K562 (cell line): ENCODE measurements around the gene CAMK1D. TPM values are rescaled to one million over a fixed set of nuclear protein-coding genes. Genes with fewer than 3 reads are reported as not detected.

ENCODE experiments used
- ATAC-seq: fragments of 200-7000 bp; cut with Tn5 transposase; 3 replicates; pipeline ENCODE4 v1.9.1; 2020; ENCODE audit warnings: moderate library complexity
- BruUV-seq: library from RNA; stranded (reverse); fragments of 400-500 nt; replicated peaks from 2 replicates; lab custom pipeline; 2021; lab: Mats Ljungman, UMichigan
- CTCF ChIA-PET: fragments of 300-600 bp; formaldehyde crosslinking; extraction: SDS; loops from one replicate; lab custom pipeline; 2021; ENCODE audit warnings: low intra/inter-chr PET ratio; lab: Yijun Ruan, JAX
- POLR2A ChIA-PET: fragments of 300-600, 350-650 bp; sonication (Branson Sonifier 250); formaldehyde crosslinking; extraction: SDS; loops from one replicate; lab custom pipeline; 2021; ENCODE audit warnings: antibody characterized with exemption, inconsistent platforms; lab: Yijun Ruan, JAX
- DNase-seq, 4 experiments: peaks; one replicate each; pipeline versions ENCODE4 v3.0.0 to v3.0.0-alpha.2; 2011 to 2018; ENCODE audit warnings: low spot score in 3 of 4, mixed read lengths in 3 of 4; ENCODE audit errors: extremely low read depth in 1 of 4
- FAIRE-seq: peaks from 2 replicates; lab custom pipeline; 2011; peaks lifted over from hg19 to GRCh38; lab: Jason Lieb, UNC
- H2AFZ ChIP-seq: 2 replicates; pipeline ENCODE4 v1.6.0; 2011; ENCODE audit warnings: low read depth, low read length, control low read depth, inconsistent platforms
- H3K27ac ChIP-seq: fragments of 200-600 bp; 3 replicates; pipeline ENCODE4 v1.8.0; 2011; ENCODE audit warnings: low read depth, mild to moderate bottlenecking, control low read depth, inconsistent platforms, low read length, moderate library complexity, mixed read lengths; ENCODE audit errors: extremely low read depth
- H3K27me3 ChIP-seq, 2 experiments: fragments of 300-600 bp in 1 of 2; 2 replicates in 1 of 2; 3 replicates in 1 of 2; pipeline versions ENCODE4 v1.6.0 to v1.8.0; 2011; ENCODE audit warnings: inconsistent platforms in 2 of 2, low read length in 2 of 2, mild to moderate bottlenecking in 1 of 2, mixed read lengths in 1 of 2, moderate library complexity in 1 of 2; ENCODE audit not compliant: control insufficient read depth in 2 of 2, insufficient read depth in 2 of 2
- H3K36me3 ChIP-seq: fragments of 300-600 bp; 3 replicates; pipeline ENCODE4 v1.8.0; 2011; ENCODE audit warnings: mild to moderate bottlenecking, low read length, inconsistent platforms; ENCODE audit not compliant: control insufficient read depth, insufficient read depth
- H3K4me1 ChIP-seq, 2 experiments: fragments of 200-600 bp in 1 of 2; replicated peaks in 1 of 2; 2 replicates in 1 of 2; 3 replicates in 1 of 2; pipeline versions ENCODE4 v1.5.1 to v1.8.0; 2011; ENCODE audit warnings: inconsistent platforms in 2 of 2, low read length in 2 of 2, mild to moderate bottlenecking in 1 of 2, mixed read lengths in 1 of 2, moderate library complexity in 1 of 2; ENCODE audit not compliant: control insufficient read depth in 2 of 2, insufficient read depth in 2 of 2
- H3K4me2 ChIP-seq: 2 replicates; pipeline ENCODE4 v1.6.1; 2011; ENCODE audit warnings: low read length, control low read depth, inconsistent platforms, mixed read lengths; ENCODE audit not compliant: insufficient read depth
- H3K4me3 ChIP-seq: fragments of 200-600 bp; sonication (generic), shearing (Covaris generic); 2 replicates; pipeline ENCODE4 v1.5.1; 2016; ENCODE audit warnings: control low read depth, inconsistent platforms
- H3K79me2 ChIP-seq: fragments of 200-600 bp; 3 replicates; pipeline ENCODE4 v1.8.0; 2011; ENCODE audit warnings: low read length, inconsistent platforms; ENCODE audit not compliant: control insufficient read depth, insufficient read depth
- H3K9ac ChIP-seq, 2 experiments: 2 replicates each; pipeline versions ENCODE4 v1.6.0 to v1.6.1; 2011; ENCODE audit warnings: low read depth in 2 of 2, low read length in 2 of 2, control low read depth in 1 of 2, inconsistent platforms in 1 of 2, mild to moderate bottlenecking in 1 of 2, mixed read lengths in 1 of 2; ENCODE audit not compliant: insufficient read depth in 1 of 2
- H3K9me1 ChIP-seq: one replicate; pipeline ENCODE4 v1.6.0; 2011; ENCODE audit warnings: inconsistent platforms, mild to moderate bottlenecking, low read length, moderate library complexity; ENCODE audit not compliant: control insufficient read depth, insufficient read depth
- H3K9me3 ChIP-seq: replicated peaks from 2 replicates; pipeline ENCODE4 v1.5.1; 2011; ENCODE audit warnings: low read depth, low read length, inconsistent platforms; ENCODE audit not compliant: control insufficient read depth, insufficient read depth
- H4K20me1 ChIP-seq: replicated peaks from 2 replicates; pipeline ENCODE4 v1.6.1; 2011; ENCODE audit warnings: low read length, inconsistent platforms, mixed read lengths; ENCODE audit not compliant: control insufficient read depth, insufficient read depth
- ARHGAP35 ChIP-seq: fragments of 450-650 bp; IDR thresholded peaks from 2 replicates; pipeline ENCODE4 v1.6.1; 2018; ENCODE audit not compliant: partially characterized antibody
- CBFA2T3 ChIP-seq: fragments of 450-650 bp; IDR thresholded peaks from 2 replicates; pipeline ENCODE4 v1.6.1; 2017
- CHD1 ChIP-seq: fragments of 200-600 bp; sonication (generic); IDR thresholded peaks from one replicate; pipeline ENCODE4 v1.6.1; 2012; ENCODE audit warnings: mild to moderate bottlenecking, moderate library complexity, low read length, inconsistent platforms
- CREBBP ChIP-seq: IDR thresholded peaks from one replicate; pipeline ENCODE4 v1.6.1; 2012; ENCODE audit warnings: low read depth, mild to moderate bottlenecking, control low read depth, inconsistent platforms, low read length
- MCM3 ChIP-seq: fragments of 450-650 bp; IDR thresholded peaks from 2 replicates; pipeline ENCODE4 v1.6.1; 2016
- MYNN ChIP-seq, 2 experiments: sonication (generic); formaldehyde crosslinking in 1 of 2; IDR thresholded peaks; 2 replicates each; pipeline versions ENCODE4 v1.5.0 to v1.6.1; 2016 to 2020; ENCODE audit warnings: antibody characterized with exemption in 1 of 2, missing genetic modification reagents in 1 of 2
- PHB ChIP-seq: fragments of 250-450 bp; sonication (Bioruptor Pico); IDR thresholded peaks from 2 replicates; pipeline ENCODE4 v1.5.0; 2021
- RFX7 ChIP-seq: fragments of 250-450 bp; sonication (Bioruptor Pico); IDR thresholded peaks from 2 replicates; pipeline ENCODE4 v1.5.1; 2021; ENCODE audit warnings: mild to moderate bottlenecking
- SOX6 ChIP-seq: fragments of 450-650 bp; IDR thresholded peaks from 2 replicates; pipeline ENCODE4 v1.6.1; 2014; ENCODE audit warnings: mild to moderate bottlenecking
- ZNF589 ChIP-seq: fragments of 200-800 bp; sonication (Bioruptor generic); IDR thresholded peaks from 2 replicates; pipeline ENCODE4 v1.6.1; 2016; ENCODE audit warnings: low read depth, missing genetic modification characterization, missing compliant biosample characterization
- ZNF778 ChIP-seq: fragments of 450-650 bp; formaldehyde crosslinking; IDR thresholded peaks from 2 replicates; pipeline ENCODE4 v1.4.0; 2020; ENCODE audit warnings: mild to moderate bottlenecking, moderate library complexity
- WGBS: fragments of 100-300 bp; shearing (Covaris generic); methylation state at CpG from one replicate; pipeline ENCODE4 v1.1.6; 2016; ENCODE audit warnings: low coverage, mixed read lengths; ENCODE audit not compliant: insufficient coverage; ENCODE audit errors: missing lambda C conversion rate; 5-methylcytosine and 5-hydroxymethylcytosine counted together
- in situ Hi-C: fragments of 300-500 bp; cut with MboI; formaldehyde crosslinking; loops from 4 replicates; pipeline ENCODE4 v1.15.0; 2018; ENCODE audit warnings: inconsistent platforms, mixed read lengths
- intact Hi-C: fragments of 100-400 bp; cut with micrococcal nuclease; formaldehyde crosslinking; loops from 2 replicates; pipeline ENCODE4 v1.14.2; 2022
- polyA plus RNA-seq, 8 experiments: library from polyadenylated mRNA; depleted of rRNA in 4 of 8; stranded (reverse) in 5 of 8; unstranded in 3 of 8; fragments of >200 nt; fragmentation: Nextera tagmentation in 2 of 8; fragmentation: Illumina TruSeq in 1 of 8; extraction: Ambion mirVana in 2 of 8; extraction: Trizol in 1 of 8; gene quantifications; 2 replicates each; pipeline versions ENCODE4 v1.2.1 to v1.2.3, GENCODE V29; 2011 to 2014; ENCODE audit warnings: inconsistent platforms in 1 of 8, missing spikeins in 1 of 8
- total RNA-seq, 7 experiments: library from RNA; depleted of rRNA in 6 of 7; stranded (reverse); fragments of >200 nt in 6 of 7; fragmentation: Illumina TruSeq in 2 of 7; extraction: Trizol in 2 of 7; gene quantifications; 2 replicates each; pipeline versions ENCODE4 v1.2.1 to v1.2.3, GENCODE V29; 2011 to 2021; ENCODE audit warnings: low replicate concordance in 1 of 7
- TF ChIP-seq, protein P1 (sequence below): sonication (generic); formaldehyde crosslinking; IDR thresholded peaks from 2 replicates; pipeline ENCODE4 v1.8.0; 2022; ENCODE audit warnings: missing genetic modification reagents, mild to moderate bottlenecking, moderate library complexity, borderline replicate concordance
- TF ChIP-seq, protein P2 (sequence below): fragments of 250-450 bp; sonication (Bioruptor Pico); IDR thresholded peaks from 2 replicates; pipeline ENCODE4 v1.4.0; 2020; ENCODE audit warnings: mild to moderate bottlenecking, moderate library complexity

The CAMK1D gene
- total and polyA plus RNA-seq, 9 of the 15 experiments (the other 6 are each of a cell fraction or from before 2014, with no cell fraction given) = 0.12 to 0.24 (median 0.20) TPM; not detected in 5

DNA sequence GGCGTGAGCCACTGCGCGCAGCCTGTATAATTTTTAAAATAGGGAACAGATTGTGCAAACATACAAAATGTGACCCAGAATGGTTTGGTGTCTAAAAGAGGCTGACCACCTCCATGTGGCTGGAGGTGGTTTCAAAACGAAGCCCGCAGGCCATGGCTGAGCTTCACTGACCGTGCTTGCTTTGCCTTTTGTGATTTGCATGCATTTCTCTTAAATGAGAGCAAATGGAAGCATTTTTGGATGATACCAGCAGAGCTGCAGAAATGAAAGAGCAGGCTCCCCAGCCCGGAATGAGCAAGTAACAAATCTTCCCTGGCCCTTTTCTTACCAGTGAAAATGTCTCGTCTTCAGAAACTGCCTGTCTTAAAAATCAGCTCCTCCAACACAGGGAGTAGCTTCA is 239.9 kb downstream of the CAMK1D start (continued):
- no peak for TF ChIP-seq CREBBP

DNA sequence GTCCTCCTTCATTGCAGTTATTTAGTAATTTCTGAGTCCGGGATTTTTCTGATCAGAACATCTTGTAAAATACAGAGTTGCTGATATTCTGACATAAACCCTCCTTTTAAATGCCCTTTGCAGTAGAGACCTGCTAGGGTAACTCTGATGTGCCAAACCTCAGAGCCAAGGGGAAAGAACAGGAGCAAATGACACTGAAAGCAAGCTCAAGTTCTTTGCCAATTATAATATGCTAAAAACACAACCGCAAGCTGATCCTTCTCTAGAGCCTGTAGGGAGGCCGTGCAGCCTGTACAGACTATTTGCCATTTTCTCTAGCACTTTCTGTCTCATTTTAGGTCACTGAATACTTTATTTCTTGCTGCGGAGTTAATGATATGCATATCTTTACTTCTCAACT is 240.4 kb downstream of the CAMK1D start:
- Histone ChIP-seq H3K9me1 (no peaks in the 10 kb centered on the region), H3K9ac (no peak overlapping the region), H3K4me3 (no peak overlapping the region), H3K79me2 (no peaks in the 10 kb centered on the region), H4K20me1 (no peaks in the 10 kb centered on the region; the same call in 1 of the 2 replicates), H3K9me3 (no peaks in the 10 kb centered on the region), H3K36me3 (no peaks in the 10 kb centered on the region), H3K27me3 (peaks cover 15 to 39% of the 10 kb centered on the region in 2 experiments; a peak in 4 of 5 replicates), H2AFZ (no peak overlapping the region), H3K4me2 (no peak overlapping the region), H3K27ac (no peak overlapping the region), H3K4me1 (no peaks in the 10 kb centered on the region)
- intact Hi-C loops (no loop called here), in situ Hi-C loops (no loop called here)
- no TSS peak for BruUV-seq
- TF ChIP-seq ARHGAP35 (no peak), MYNN (IDR thresholded peaks at IDR 0.05) (no peak), MYNN (CRISPR knock-in tag; IDR thresholded peaks at IDR 0.05) (no peak), ZNF589 (CRISPR knock-in tag) (no peak), CBFA2T3 (no peak), PHB (no peak), CHD1 (no peak), MCM3 (no peak), ZNF778 (CRISPR knock-in tag) (no peak), RFX7 (CRISPR knock-in tag) (no peak), SOX6 (no peak)
- TF ChIP-seq, protein P1, sequence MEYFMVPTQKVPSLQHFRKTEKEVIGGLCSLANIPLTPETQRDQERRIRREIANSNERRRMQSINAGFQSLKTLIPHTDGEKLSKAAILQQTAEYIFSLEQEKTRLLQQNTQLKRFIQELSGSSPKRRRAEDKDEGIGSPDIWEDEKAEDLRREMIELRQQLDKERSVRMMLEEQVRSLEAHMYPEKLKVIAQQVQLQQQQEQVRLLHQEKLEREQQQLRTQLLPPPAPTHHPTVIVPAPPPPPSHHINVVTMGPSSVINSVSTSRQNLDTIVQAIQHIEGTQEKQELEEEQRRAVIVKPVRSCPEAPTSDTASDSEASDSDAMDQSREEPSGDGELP = no peak
- TF ChIP-seq, protein P2, sequence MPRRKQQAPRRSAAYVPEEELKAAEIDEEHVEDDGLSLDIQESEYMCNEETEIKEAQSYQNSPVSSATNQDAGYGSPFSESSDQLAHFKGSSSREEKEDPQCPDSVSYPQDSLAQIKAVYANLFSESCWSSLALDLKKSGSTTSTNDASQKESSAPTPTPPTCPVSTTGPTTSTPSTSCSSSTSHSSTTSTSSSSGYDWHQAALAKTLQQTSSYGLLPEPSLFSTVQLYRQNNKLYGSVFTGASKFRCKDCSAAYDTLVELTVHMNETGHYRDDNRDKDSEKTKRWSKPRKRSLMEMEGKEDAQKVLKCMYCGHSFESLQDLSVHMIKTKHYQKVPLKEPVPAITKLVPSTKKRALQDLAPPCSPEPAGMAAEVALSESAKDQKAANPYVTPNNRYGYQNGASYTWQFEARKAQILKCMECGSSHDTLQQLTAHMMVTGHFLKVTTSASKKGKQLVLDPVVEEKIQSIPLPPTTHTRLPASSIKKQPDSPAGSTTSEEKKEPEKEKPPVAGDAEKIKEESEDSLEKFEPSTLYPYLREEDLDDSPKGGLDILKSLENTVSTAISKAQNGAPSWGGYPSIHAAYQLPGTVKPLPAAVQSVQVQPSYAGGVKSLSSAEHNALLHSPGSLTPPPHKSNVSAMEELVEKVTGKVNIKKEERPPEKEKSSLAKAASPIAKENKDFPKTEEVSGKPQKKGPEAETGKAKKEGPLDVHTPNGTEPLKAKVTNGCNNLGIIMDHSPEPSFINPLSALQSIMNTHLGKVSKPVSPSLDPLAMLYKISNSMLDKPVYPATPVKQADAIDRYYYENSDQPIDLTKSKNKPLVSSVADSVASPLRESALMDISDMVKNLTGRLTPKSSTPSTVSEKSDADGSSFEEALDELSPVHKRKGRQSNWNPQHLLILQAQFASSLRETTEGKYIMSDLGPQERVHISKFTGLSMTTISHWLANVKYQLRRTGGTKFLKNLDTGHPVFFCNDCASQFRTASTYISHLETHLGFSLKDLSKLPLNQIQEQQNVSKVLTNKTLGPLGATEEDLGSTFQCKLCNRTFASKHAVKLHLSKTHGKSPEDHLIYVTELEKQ (CRISPR knock-in tag) = no peak
- DNase-seq (no peak), FAIRE-seq (no peak), ATAC-seq (no peak)
- 0% methylated on average over 4 of the region's 4 CpGs for WGBS
- ChIA-PET POLR2A (interaction anchor here (0.6 to 0.7 kb wide), 2 partner anchors 23 to 503 kb away, joined by 3 to 4 read pairs; no protein-coding TSS in a partner anchor), CTCF (no interaction called here)
